Thoracic aorta (tissue), 2 donors: ENCODE measurements around the gene ING3. TPM values are rescaled to one million over a fixed set of nuclear protein-coding genes. Genes with fewer than 3 reads are reported as not detected.

Experiments
- ATAC-seq: fragments of 150-250 bp; one replicate; pipeline ENCODE4 v1.8.0; 2017; ENCODE audit warnings: low read depth; ENCODE audit not compliant: insufficient number of reproducible peaks, low FRiP score
- DNase-seq: peaks from one replicate; pipeline ENCODE4 v3.0.0-alpha.2; 2020; ENCODE audit warnings: low spot score
- H3K27ac ChIP-seq, 2 donors: fragments of 200-600 bp; sonication (generic); 1 replicate in 1 of 2; 2 replicates in 1 of 2; pipeline ENCODE4 v1.5.1; 2016; ENCODE audit warnings: mild to moderate bottlenecking in 2 of 2, moderate library complexity in 2 of 2
- H3K27me3 ChIP-seq: fragments of 200-600 bp; sonication (generic); replicated peaks from 2 replicates; pipeline ENCODE4 v1.6.0; 2016; ENCODE audit warnings: mild to moderate bottlenecking; ENCODE audit not compliant: insufficient read depth
- H3K36me3 ChIP-seq: fragments of 200-600 bp; sonication (generic); one replicate; pipeline ENCODE4 v1.5.1; 2016
- H3K4me1 ChIP-seq, 2 donors: fragments of 200-600 bp; sonication (generic); 1 replicate in 1 of 2; 2 replicates in 1 of 2; pipeline versions ENCODE4 v1.5.1 to v1.6.0; 2016; ENCODE audit warnings: low read depth in 2 of 2, mild to moderate bottlenecking in 1 of 2; ENCODE audit not compliant: control insufficient read depth in 1 of 2
- H3K4me3 ChIP-seq: fragments of 200-600 bp; sonication (generic); 2 replicates; pipeline ENCODE4 v1.5.1; 2016; ENCODE audit warnings: mild to moderate bottlenecking
- H3K9me3 ChIP-seq: fragments of 200-600 bp; sonication (generic); 2 replicates; pipeline ENCODE4 v1.5.1; 2016
- total RNA-seq, 2 donors: library from RNA; depleted of rRNA; stranded (reverse); fragments of >200 nt; gene quantifications; one replicate each; pipeline versions ENCODE4 v1.1.0 to v1.2.3, GENCODE V29; 2016
- TF ChIP-seq, protein P1 (sequence below): fragments of 200-600 bp; sonication (generic); IDR thresholded peaks from one replicate; pipeline ENCODE4 v1.5.1; 2019; ENCODE audit warnings: antibody characterized with exemption

ING3 gene
- total RNA-seq, 2 donors from 2014 or later, result 12.3 to 21.2 TPM

GRCh38 chr7:120991581-120991980 lies 41.0 kb downstream of the ING3 start:
- no peak for DNase-seq

DNA sequence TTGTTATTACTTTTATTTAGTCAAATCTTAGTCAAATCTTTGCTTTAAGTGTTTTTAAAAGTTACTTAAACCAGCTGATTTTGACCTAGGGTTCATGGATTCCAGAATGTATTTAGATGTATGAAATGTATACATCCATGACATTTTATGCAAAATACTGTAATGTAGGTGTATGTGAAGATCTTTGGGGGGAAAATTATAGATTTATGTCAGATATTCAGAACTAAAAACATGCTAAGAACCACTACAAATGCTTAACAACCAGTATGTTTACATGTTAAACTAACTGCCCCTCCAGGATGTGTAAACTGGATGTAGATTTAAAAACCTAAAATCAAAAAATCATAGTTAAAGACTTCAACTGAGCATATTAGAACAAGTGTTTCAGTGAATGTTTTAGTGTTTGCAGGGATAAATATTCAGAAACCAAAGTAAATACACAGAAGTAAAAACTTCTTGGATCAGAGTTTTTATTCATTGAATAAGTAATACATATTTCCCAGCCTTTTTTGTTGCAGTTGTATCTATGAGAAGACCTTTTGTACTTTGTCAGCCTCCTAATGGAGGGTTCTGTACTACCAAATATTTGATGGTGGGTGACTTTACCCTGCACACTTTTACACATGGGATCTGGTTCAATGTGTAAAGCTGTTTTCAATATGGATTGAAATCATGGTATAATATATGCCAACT lies 41.8 kb downstream of the ING3 start:
- Histone ChIP-seq H3K27me3 (no peaks in the 10 kb centered on the region), H3K36me3 (no peaks in the 10 kb centered on the region), H3K4me1 (peaks cover 27 to 53% of the 10 kb centered on the region in 2 donors), H3K27ac (peak overlapping the region; percentile 83 to 85), H3K4me3 (peak overlapping the region; percentile 77), H3K9me3 (no peaks in the 10 kb centered on the region)
- DNase-seq, result no peak
- no peak for ATAC-seq
- TF ChIP-seq, protein P1, sequence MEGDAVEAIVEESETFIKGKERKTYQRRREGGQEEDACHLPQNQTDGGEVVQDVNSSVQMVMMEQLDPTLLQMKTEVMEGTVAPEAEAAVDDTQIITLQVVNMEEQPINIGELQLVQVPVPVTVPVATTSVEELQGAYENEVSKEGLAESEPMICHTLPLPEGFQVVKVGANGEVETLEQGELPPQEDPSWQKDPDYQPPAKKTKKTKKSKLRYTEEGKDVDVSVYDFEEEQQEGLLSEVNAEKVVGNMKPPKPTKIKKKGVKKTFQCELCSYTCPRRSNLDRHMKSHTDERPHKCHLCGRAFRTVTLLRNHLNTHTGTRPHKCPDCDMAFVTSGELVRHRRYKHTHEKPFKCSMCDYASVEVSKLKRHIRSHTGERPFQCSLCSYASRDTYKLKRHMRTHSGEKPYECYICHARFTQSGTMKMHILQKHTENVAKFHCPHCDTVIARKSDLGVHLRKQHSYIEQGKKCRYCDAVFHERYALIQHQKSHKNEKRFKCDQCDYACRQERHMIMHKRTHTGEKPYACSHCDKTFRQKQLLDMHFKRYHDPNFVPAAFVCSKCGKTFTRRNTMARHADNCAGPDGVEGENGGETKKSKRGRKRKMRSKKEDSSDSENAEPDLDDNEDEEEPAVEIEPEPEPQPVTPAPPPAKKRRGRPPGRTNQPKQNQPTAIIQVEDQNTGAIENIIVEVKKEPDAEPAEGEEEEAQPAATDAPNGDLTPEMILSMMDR, result no peak

More at GRCh38 chr7:120991581-120991980, 41.0 kb downstream of the ING3 start:
- Histone ChIP-seq H3K4me1 (peaks cover 21 to 45% of the 10 kb centered on the region in 2 donors), H3K36me3 (no peaks in the 10 kb centered on the region), H3K27ac (peak overlapping the region; percentile 83 to 85), H3K4me3 (peak overlapping the region; percentile 77), H3K27me3 (no peaks in the 10 kb centered on the region), H3K9me3 (no peaks in the 10 kb centered on the region)
- no peak for ATAC-seq
- TF ChIP-seq, protein P1, result no peak

DNA sequence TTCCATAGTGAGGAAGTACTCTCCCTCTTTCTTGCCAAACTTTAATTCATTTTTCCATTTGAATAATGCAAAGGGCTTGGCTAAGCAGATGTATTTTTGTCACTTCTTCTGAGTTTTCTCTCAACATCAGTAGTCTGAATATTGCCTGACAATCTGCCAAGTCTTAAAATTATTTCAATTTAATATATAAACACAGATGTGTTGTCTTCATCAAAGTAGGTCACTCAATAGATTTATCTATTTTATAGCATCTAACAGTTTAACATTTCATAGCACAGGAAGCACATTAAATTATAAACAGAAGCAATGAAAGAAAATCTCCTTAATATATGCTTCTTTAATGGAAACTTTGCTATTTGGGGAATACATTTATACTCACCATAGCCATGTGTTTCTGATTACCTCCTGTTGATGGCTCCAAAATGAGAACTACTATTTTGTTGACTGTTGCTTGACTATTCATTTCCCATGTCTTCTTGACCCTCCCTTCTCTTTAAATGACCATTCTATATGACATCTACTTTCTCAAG lies 42.5 kb downstream of the ING3 start:
- Histone ChIP-seq H3K9me3 (no peaks in the 10 kb centered on the region), H3K27ac (peak overlapping the region in 1 of 2 donors; percentile 85), H3K27me3 (no peaks in the 10 kb centered on the region), H3K4me3 (peak overlapping the region; percentile 77), H3K4me1 (peaks cover 30 to 56% of the 10 kb centered on the region in 2 donors), H3K36me3 (no peaks in the 10 kb centered on the region)
- no peak for ATAC-seq
- TF ChIP-seq, protein P1, result no peak
- DNase-seq, result no peak

- peaks cover 30 to 63% of the 10 kb centered on the region in 2 donors for H3K4me1 ChIP-seq
Observed at GRCh38 chr7:120993553-120994191, 43.1 kb downstream of the ING3 start.

More at GRCh38 chr7:120993553-120994191, 43.1 kb downstream of the ING3 start:
- no peaks in the 10 kb centered on the region for H3K36me3 ChIP-seq
- H3K27ac ChIP-seq, result peak overlapping the region in 1 of 2 donors; percentile 85
- H3K4me3 ChIP-seq, result peak overlapping the region; percentile 77
- no peaks in the 10 kb centered on the region for H3K9me3 ChIP-seq
- no peaks in the 10 kb centered on the region for H3K27me3 ChIP-seq
- ATAC-seq, result no peak
- DNase-seq, result no peak
- TF ChIP-seq, protein P1, result no peak
